Dedifferentiated amniotic fluid mesenchymal stem cell (primary cell): ENCODE measurements around the gene SRSF2.
"Not testable (repeated sequence)": the region's sequence is repeated elsewhere in the genome, so short reads cannot be mapped to it uniquely, and the experiment has no call there.

Experiments
- DNase-seq: peaks from one replicate; pipeline ENCODE4 v3.0.0-alpha.2; 2016; ENCODE audit errors: extremely low spot score

Gene SRSF2

GRCh38 chr17:76720941-76721340, 16.2 kb downstream of the SRSF2 start:
- no peak for DNase-seq

- no peak for DNase-seq
Measured at GRCh38 chr17:76720211-76720610, 16.9 kb downstream of the SRSF2 start.

- DNase-seq = no peak
Measured at GRCh38 chr17:76718516-76718915, 18.6 kb downstream of the SRSF2 start.

GRCh38 chr17:76716839-76717215, 20.3 kb downstream of the SRSF2 start:
- peak; percentile 76 for DNase-seq

- peak; percentile 61 for DNase-seq
Measured at GRCh38 chr17:76716146-76716838, 20.8 kb downstream of the SRSF2 start.

- no peak for DNase-seq
Measured at GRCh38 chr17:76715496-76715830, 21.7 kb downstream of the SRSF2 start.

- peak; percentile 66 for DNase-seq
Measured at GRCh38 chr17:76714822-76715495, 22.2 kb downstream of the SRSF2 start.

- no peak for DNase-seq
Measured at GRCh38 chr17:76714336-76714735, 22.8 kb downstream of the SRSF2 start.

GRCh38 chr17:76713765-76714164, 23.4 kb downstream of the SRSF2 start:
- DNase-seq = no peak

- not testable (repeated sequence) for DNase-seq
Measured at GRCh38 chr17:76712321-76712720, 24.8 kb downstream of the SRSF2 start.

- DNase-seq = no peak
Measured at GRCh38 chr17:76710863-76711611, 26.1 kb downstream of the SRSF2 start, which contains the start of gene MXRA7. Gene MXRA7, minus strand, starts transcription at chr17:76710965. Its CDS starts 19 bp downstream, at chr17:76710946.

GRCh38 chr17:76709951-76710862, 26.9 kb downstream of the SRSF2 start:
- DNase-seq = not testable (repeated sequence)

- DNase-seq = peak; percentile 81
Measured at GRCh38 chr17:76709077-76709950, 27.8 kb downstream of the SRSF2 start.

GRCh38 chr17:76707985-76708807, 28.9 kb downstream of the SRSF2 start:
- DNase-seq = no peak

- DNase-seq = no peak
Measured at GRCh38 chr17:76706817-76707216, 30.3 kb downstream of the SRSF2 start.

GRCh38 chr17:76704805-76705204, 32.3 kb downstream of the SRSF2 start:
- no peak for DNase-seq

- DNase-seq = no peak
Measured at GRCh38 chr17:76702941-76703637, 34.0 kb downstream of the SRSF2 start.

GRCh38 chr17:76702076-76702475, 35.1 kb downstream of the SRSF2 start:
- DNase-seq = no peak

GRCh38 chr17:76701471-76701967, 35.6 kb downstream of the SRSF2 start:
- no peak for DNase-seq
